SK-N-SH (cell line): Measurements from ENCODE around the gene POLR3H. TPM values are rescaled to one million over a fixed set of nuclear protein-coding genes. Genes with fewer than 3 reads are reported as not detected.
A peak's percentile ranks its signal among the peaks of the same experiment; 100 is the strongest.

Source experiments
- CTCF ChIA-PET: fragments of 300-600, 350-600 bp; formaldehyde crosslinking; extraction: SDS; loops from one replicate; lab custom pipeline; 2021; lab: Yijun Ruan, JAX
- POLR2A ChIA-PET: fragments of 350-600 bp; sonication (Branson Sonifier 250); formaldehyde crosslinking; extraction: SDS; loops from one replicate; lab custom pipeline; 2020; ENCODE audit warnings: antibody characterized with exemption, inconsistent platforms; lab: Yijun Ruan, JAX
- DNase-seq: peaks from one replicate; pipeline ENCODE4 v3.0.0; 2012
- H2AFZ ChIP-seq: fragments of 200-600 bp; sonication (generic); 2 replicates; pipeline ENCODE4 v1.8.1; 2016; ENCODE audit warnings: antibody characterized with exemption, mild to moderate bottlenecking, low read depth
- H3F3A ChIP-seq: fragments of 200-600 bp; sonication (generic); replicated peaks from 2 replicates; pipeline ENCODE3; 2016; ENCODE audit warnings: antibody characterized with exemption, mild to moderate bottlenecking; ENCODE audit not compliant: insufficient read depth
- H3K27ac ChIP-seq, 2 experiments: fragments of 200-500 bp in 1 of 2; fragments of 200-600 bp in 1 of 2; sonication (Bioruptor generic) in 1 of 2; sonication (generic), shearing (Covaris generic) in 1 of 2; 2 replicates each; pipeline versions ENCODE4 v1.5.1 to v1.6.1; 2014 to 2016; ENCODE audit warnings: low read depth in 2 of 2, inconsistent platforms in 1 of 2, low read length in 1 of 2, mild to moderate bottlenecking in 1 of 2, mixed read lengths in 1 of 2
- H3K27me3 ChIP-seq: fragments of 200-600 bp; sonication (generic), shearing (Covaris generic); 2 replicates; pipeline ENCODE4 v1.6.1; 2016; ENCODE audit warnings: mixed run types; ENCODE audit not compliant: insufficient read depth
- H3K36me3 ChIP-seq, 2 experiments: fragments of 200-500 bp in 1 of 2; fragments of 200-600 bp in 1 of 2; sonication (Bioruptor generic) in 1 of 2; sonication (generic) in 1 of 2; replicated peaks in 1 of 2; 2 replicates each; pipeline versions ENCODE3 to v1.5.1; 2014 to 2016; ENCODE audit warnings: low read length in 1 of 2, mild to moderate bottlenecking in 1 of 2; ENCODE audit not compliant: insufficient read depth in 2 of 2, control insufficient read depth in 1 of 2
- H3K4me1 ChIP-seq, 2 experiments: fragments of 200-500 bp in 1 of 2; fragments of 200-600 bp in 1 of 2; sonication (Bioruptor generic) in 1 of 2; sonication (generic), shearing (Covaris generic) in 1 of 2; 2 replicates each; pipeline versions ENCODE4 v1.5.1 to v1.6.1; 2014 to 2016; ENCODE audit warnings: low read depth in 1 of 2, low read length in 1 of 2, mixed run types in 1 of 2; ENCODE audit not compliant: insufficient read depth in 2 of 2, control insufficient read depth in 1 of 2
- H3K4me2 ChIP-seq: fragments of 200-600 bp; sonication (generic), shearing (Covaris generic); 2 replicates; pipeline ENCODE4 v1.6.1; 2017; ENCODE audit warnings: mixed run types
- H3K4me3 ChIP-seq, 2 experiments: fragments of 200-500 bp in 1 of 2; fragments of 200-600 bp in 1 of 2; sonication (Bioruptor generic) in 1 of 2; sonication (generic), shearing (Covaris generic) in 1 of 2; 2 replicates each; pipeline versions ENCODE4 v1.5.1 to v1.8.1; 2014 to 2016; ENCODE audit warnings: low read depth in 2 of 2, inconsistent platforms in 1 of 2, low read length in 1 of 2, mild to moderate bottlenecking in 1 of 2, mixed read lengths in 1 of 2, moderate library complexity in 1 of 2
- H3K79me2 ChIP-seq: fragments of 200-600 bp; sonication (generic); 2 replicates; pipeline ENCODE4 v1.8.1; 2017; ENCODE audit warnings: mild to moderate bottlenecking; ENCODE audit not compliant: insufficient read depth
- H3K9ac ChIP-seq: fragments of 200-600 bp; sonication (generic); 2 replicates; pipeline ENCODE4 v1.6.1; 2017; ENCODE audit warnings: mixed run types
- H3K9me2 ChIP-seq: fragments of 200-600 bp; sonication (generic); 2 replicates; pipeline ENCODE4 v1.6.1; 2017; ENCODE audit warnings: mixed run types
- H3K9me3 ChIP-seq: fragments of 200-600 bp; sonication (generic); 2 replicates; pipeline ENCODE4 v1.6.1; 2017; ENCODE audit warnings: mixed run types, mild to moderate bottlenecking, moderate library complexity
- H4K20me1 ChIP-seq: fragments of 200-600 bp; sonication (generic); 2 replicates; pipeline ENCODE4 v1.6.1; 2017; ENCODE audit warnings: mild to moderate bottlenecking, mixed run types; ENCODE audit not compliant: insufficient read depth
- EZH2phosphoT487 ChIP-seq: fragments of 200-600 bp; sonication (generic); IDR thresholded peaks from 2 replicates; pipeline ENCODE4 v1.6.1; 2017; ENCODE audit warnings: low read depth, mixed run types, mild to moderate bottlenecking, antibody characterized with exemption, moderate library complexity, borderline replicate concordance
- FOSL2 ChIP-seq: IDR thresholded peaks from 2 replicates; pipeline ENCODE4 v1.4.0; 2012; ENCODE audit warnings: low read depth, mild to moderate bottlenecking, moderate library complexity, borderline replicate concordance
- FOXJ3 ChIP-seq: sonication (generic); formaldehyde crosslinking; IDR thresholded peaks from 2 replicates; pipeline ENCODE4 v1.5.1; 2020; ENCODE audit warnings: mild to moderate bottlenecking, missing genetic modification reagents
- GABPA ChIP-seq: IDR thresholded peaks from 2 replicates; pipeline ENCODE4 v1.4.0; 2012; ENCODE audit warnings: low read depth, mild to moderate bottlenecking
- JUND ChIP-seq: IDR thresholded peaks from 2 replicates; pipeline ENCODE4 v1.4.0; 2012
- MEF2A ChIP-seq: IDR thresholded peaks from 2 replicates; pipeline ENCODE4 v1.4.0; 2012; ENCODE audit warnings: low read depth, borderline replicate concordance
- NFIC ChIP-seq: IDR thresholded peaks from 2 replicates; pipeline ENCODE4 v1.4.0; 2012; ENCODE audit warnings: borderline replicate concordance
- POLR2AphosphoS5 ChIP-seq: IDR thresholded peaks from 2 replicates; pipeline ENCODE4 v1.6.1; 2012; ENCODE audit warnings: low read depth, low read length
- RAD21 ChIP-seq: IDR thresholded peaks from 2 replicates; pipeline ENCODE4 v1.6.1; 2012; ENCODE audit warnings: mild to moderate bottlenecking, low read length
- RCOR1 ChIP-seq: fragments of 150-350 bp; IDR thresholded peaks from 2 replicates; pipeline ENCODE4 v1.6.1; 2017; ENCODE audit warnings: antibody characterized with exemption, low read length
- RFX5 ChIP-seq: IDR thresholded peaks from 2 replicates; pipeline ENCODE4 v1.6.1; 2012; ENCODE audit warnings: mild to moderate bottlenecking, improper control_type of control experiment, low read length
- SIN3A ChIP-seq: IDR thresholded peaks from 2 replicates; pipeline ENCODE4 v1.6.1; 2012; ENCODE audit warnings: low read depth, mild to moderate bottlenecking, low read length, moderate library complexity, borderline replicate concordance
- TAF1 ChIP-seq: IDR thresholded peaks from 2 replicates; pipeline ENCODE4 v1.6.1; 2012; ENCODE audit warnings: low read depth, mild to moderate bottlenecking, low read length, moderate library complexity, borderline replicate concordance
- TEAD4 ChIP-seq: IDR thresholded peaks from 2 replicates; pipeline ENCODE4 v1.4.0; 2012; ENCODE audit warnings: mild to moderate bottlenecking, borderline replicate concordance; ENCODE audit not compliant: insufficient read depth
- WGBS: methylation state at CpG from one replicate; pipeline ENCODE4 v1.1.6; 2017; ENCODE audit warnings: low lambda C conversion rate; 5-methylcytosine and 5-hydroxymethylcytosine counted together
- polyA plus RNA-seq, 3 experiments: library from polyadenylated mRNA; depleted of rRNA; stranded (reverse); fragments of >200 nt; gene quantifications; 2 replicates each; pipeline ENCODE4 v1.2.3, GENCODE V29; 2012
- TF ChIP-seq, protein P1 (sequence below): fragments of 150-350 bp; IDR thresholded peaks from 2 replicates; pipeline ENCODE4 v1.6.1; 2017; ENCODE audit warnings: antibody characterized with exemption, low read length, low read depth, borderline replicate concordance
- TF ChIP-seq, protein P2 (sequence below): IDR thresholded peaks from 2 replicates; pipeline ENCODE4 v1.4.0; 2012; ENCODE audit warnings: low read depth
- TF ChIP-seq, protein P3 (sequence below): fragments of 200-600 bp; sonication (generic); IDR thresholded peaks from 2 replicates; pipeline ENCODE4 v1.6.1; 2017; ENCODE audit warnings: antibody characterized with exemption, mild to moderate bottlenecking, moderate library complexity

The POLR3H gene
- polyA plus RNA-seq, 1 of the 3 experiments (the other 2 are of a cell fraction), result 22.9 TPM

- H3K27me3 ChIP-seq, result no peaks in the 10 kb centered on the region
- TF ChIP-seq NFIC (peak; percentile 72), JUND (peak; percentile 22; the same call in 1 of the 2 replicates), RFX5 (no peak), FOSL2 (peak; percentile 23; the same call in 1 of the 2 replicates)
- H3K79me2 ChIP-seq, result no peaks in the 10 kb centered on the region
- H3K9ac ChIP-seq, result no peak overlapping the region
- CTCF ChIA-PET, result no interaction called here
- 30% methylated on average over 5 of the region's 8 CpGs for WGBS
- POLR2A ChIA-PET, result no interaction called here
- H3K4me2 ChIP-seq, result peak overlapping the region; percentile 44; the same call in 1 of the 2 replicates
- no peaks in the 10 kb centered on the region for H4K20me1 ChIP-seq
- DNase-seq, result no peak
- H3K9me3 ChIP-seq, result no peaks in the 10 kb centered on the region
- H3K27ac ChIP-seq, result peak overlapping the region; percentile 28 to 77
- H3K9me2 ChIP-seq, result no peaks in the 10 kb centered on the region
- H3K4me3 ChIP-seq, result no peak overlapping the region
- no peaks in the 10 kb centered on the region for H3K36me3 ChIP-seq
- H3F3A ChIP-seq, result peaks cover 17% of the 10 kb centered on the region
- peaks cover 0 to 28% of the 10 kb centered on the region in 2 experiments; a peak in 1 of 4 replicates for H3K4me1 ChIP-seq
- no peak overlapping the region for H2AFZ ChIP-seq
These were observed 21.3 kb upstream of the POLR3H start for GRCh38 chr22:41565403-41566054.

- Histone ChIP-seq H3K4me3 (no peak overlapping the region), H4K20me1 (no peaks in the 10 kb centered on the region), H3K4me2 (no peak overlapping the region), H3K9ac (no peak overlapping the region), H3K9me2 (no peaks in the 10 kb centered on the region), H3K79me2 (no peaks in the 10 kb centered on the region), H3K27ac (peak overlapping the region in 1 of 2 experiments; percentile 77; a peak in 1 of 4 replicates), H3K4me1 (peaks cover 0 to 35% of the 10 kb centered on the region in 2 experiments; a peak in 1 of 4 replicates), H3K36me3 (no peaks in the 10 kb centered on the region), H3K9me3 (no peaks in the 10 kb centered on the region), H3F3A (peaks cover 17% of the 10 kb centered on the region), H3K27me3 (no peaks in the 10 kb centered on the region), H2AFZ (no peak overlapping the region)
- CTCF ChIA-PET, result no interaction called here
- WGBS, result 78% methylated on average over 8 of the region's 8 CpGs
- POLR2A ChIA-PET, result no interaction called here
- no peak for DNase-seq
- TF ChIP-seq FOSL2, result no peak
- TF ChIP-seq TAF1, result no peak
- TF ChIP-seq EZH2phosphoT487, result no peak
- TF ChIP-seq, protein P1, sequence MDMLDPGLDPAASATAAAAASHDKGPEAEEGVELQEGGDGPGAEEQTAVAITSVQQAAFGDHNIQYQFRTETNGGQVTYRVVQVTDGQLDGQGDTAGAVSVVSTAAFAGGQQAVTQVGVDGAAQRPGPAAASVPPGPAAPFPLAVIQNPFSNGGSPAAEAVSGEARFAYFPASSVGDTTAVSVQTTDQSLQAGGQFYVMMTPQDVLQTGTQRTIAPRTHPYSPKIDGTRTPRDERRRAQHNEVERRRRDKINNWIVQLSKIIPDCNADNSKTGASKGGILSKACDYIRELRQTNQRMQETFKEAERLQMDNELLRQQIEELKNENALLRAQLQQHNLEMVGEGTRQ, result no peak
- no peak for TF ChIP-seq POLR2AphosphoS5
- no peak for TF ChIP-seq MEF2A
- TF ChIP-seq JUND, result no peak
- TF ChIP-seq FOXJ3 (CRISPR knock-in tag), result no peak
- no peak for TF ChIP-seq RAD21
- TF ChIP-seq, protein P2, sequence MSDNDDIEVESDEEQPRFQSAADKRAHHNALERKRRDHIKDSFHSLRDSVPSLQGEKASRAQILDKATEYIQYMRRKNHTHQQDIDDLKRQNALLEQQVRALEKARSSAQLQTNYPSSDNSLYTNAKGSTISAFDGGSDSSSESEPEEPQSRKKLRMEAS, result no peak
- no peak for TF ChIP-seq SIN3A
- TF ChIP-seq, protein P3, sequence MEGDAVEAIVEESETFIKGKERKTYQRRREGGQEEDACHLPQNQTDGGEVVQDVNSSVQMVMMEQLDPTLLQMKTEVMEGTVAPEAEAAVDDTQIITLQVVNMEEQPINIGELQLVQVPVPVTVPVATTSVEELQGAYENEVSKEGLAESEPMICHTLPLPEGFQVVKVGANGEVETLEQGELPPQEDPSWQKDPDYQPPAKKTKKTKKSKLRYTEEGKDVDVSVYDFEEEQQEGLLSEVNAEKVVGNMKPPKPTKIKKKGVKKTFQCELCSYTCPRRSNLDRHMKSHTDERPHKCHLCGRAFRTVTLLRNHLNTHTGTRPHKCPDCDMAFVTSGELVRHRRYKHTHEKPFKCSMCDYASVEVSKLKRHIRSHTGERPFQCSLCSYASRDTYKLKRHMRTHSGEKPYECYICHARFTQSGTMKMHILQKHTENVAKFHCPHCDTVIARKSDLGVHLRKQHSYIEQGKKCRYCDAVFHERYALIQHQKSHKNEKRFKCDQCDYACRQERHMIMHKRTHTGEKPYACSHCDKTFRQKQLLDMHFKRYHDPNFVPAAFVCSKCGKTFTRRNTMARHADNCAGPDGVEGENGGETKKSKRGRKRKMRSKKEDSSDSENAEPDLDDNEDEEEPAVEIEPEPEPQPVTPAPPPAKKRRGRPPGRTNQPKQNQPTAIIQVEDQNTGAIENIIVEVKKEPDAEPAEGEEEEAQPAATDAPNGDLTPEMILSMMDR, result no peak
- no peak for TF ChIP-seq NFIC
- TF ChIP-seq TEAD4, result no peak
- no peak for TF ChIP-seq RCOR1
- no peak for TF ChIP-seq GABPA
These were observed 20.3 kb upstream of the POLR3H start for GRCh38 chr22:41564563-41564962.
